GM21526 (cell line): Measurements from ENCODE around the gene LRRC52.
A peak's percentile ranks its signal among the peaks of the same experiment; 100 is the strongest.
"Not testable (repeated sequence)": the region's sequence is repeated elsewhere in the genome, so short reads cannot be mapped to it uniquely, and the experiment has no call there.

ENCODE experiments used
- ATAC-seq: cut with Tn5 transposase; IDR thresholded peaks from one replicate; pipeline ENCODE4 v1.9.1; 2021; ENCODE audit warnings: moderate library complexity; ENCODE audit not compliant: unreplicated experiment, low FRiP score

Gene LRRC52

DNA sequence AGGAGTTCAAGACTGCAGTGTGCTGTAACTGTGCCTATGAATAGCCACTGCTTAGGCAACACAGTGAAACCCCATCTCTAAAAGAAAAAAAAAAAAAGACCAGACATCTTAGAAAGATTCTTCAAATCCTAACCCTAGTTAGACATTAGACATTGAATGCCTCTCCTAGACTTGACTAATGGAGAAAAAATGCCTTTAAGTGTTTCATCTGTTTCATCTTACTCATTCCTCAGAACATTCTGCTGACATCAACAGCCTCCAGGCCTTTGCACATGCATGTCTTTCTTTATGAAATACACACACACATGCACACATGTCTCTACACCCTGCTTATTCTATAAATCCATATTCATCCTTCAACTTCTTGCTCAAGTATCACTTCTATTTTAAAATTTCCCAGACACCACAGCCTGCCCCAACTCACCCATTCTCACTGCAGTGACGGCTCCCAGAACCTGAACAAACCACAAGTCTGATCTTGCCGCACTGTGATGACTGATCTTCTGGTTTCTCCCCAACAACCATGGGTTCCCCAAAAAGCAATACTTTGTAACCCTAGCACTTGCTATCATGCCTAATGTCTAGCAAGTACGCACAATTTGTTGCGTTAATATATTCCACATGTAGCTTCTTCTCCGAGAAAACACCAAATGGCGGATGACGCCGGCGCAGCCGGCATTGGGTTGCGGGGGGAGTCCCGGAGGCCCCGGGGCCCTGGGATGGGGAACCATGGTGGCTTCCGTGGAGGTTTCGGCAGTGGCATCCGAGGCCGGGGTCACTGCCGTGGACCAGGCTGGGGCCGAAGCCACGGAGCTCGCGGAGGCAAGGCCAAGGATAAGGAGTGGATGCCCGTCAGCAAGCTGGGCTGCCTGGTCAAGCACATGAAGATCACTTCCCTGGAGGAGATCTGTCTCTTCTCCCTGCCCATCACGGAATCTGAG is 37.4 kb downstream of the LRRC52 start:
- no peak for ATAC-seq

DNA sequence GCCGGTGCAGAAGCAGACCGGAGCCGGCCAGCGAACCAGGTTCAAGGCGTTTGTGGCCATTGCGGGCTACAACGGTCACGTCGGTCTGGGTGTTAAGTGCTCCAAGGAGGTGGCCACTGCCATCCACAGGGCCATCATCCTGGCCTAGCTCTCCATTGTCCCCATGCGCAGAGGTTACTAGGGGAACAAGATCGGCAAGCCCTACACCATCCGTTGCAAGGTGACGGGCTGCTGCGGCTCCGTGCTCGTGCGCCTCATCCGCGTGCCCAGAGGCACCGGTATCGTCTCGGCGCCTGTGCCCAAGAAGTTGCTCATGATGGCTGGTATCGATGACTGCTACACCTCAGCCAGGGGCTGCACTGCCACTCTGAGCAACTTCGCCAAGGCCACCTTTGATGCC is 38.1 kb downstream of the LRRC52 start:
- no peak for ATAC-seq

DNA sequence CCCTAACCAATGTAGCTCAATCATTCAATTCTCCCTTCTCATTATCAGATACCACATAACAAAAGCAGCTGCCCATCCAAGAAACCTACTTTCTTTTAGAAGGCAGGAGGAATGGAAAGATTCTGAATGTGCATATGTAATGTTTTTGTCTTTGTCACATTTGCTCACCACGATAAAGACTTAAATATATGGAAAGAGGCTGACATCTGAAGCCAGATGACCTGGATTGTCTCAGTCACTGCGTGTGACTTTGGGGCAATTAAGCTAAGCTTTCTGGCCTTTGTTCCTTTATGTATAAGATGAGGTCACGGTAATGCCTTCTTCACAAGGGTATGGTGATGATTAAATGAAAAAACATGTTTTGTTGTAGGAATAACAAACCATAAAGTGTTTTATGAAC is 42.6 kb downstream of the LRRC52 start:
- no peak for ATAC-seq

DNA sequence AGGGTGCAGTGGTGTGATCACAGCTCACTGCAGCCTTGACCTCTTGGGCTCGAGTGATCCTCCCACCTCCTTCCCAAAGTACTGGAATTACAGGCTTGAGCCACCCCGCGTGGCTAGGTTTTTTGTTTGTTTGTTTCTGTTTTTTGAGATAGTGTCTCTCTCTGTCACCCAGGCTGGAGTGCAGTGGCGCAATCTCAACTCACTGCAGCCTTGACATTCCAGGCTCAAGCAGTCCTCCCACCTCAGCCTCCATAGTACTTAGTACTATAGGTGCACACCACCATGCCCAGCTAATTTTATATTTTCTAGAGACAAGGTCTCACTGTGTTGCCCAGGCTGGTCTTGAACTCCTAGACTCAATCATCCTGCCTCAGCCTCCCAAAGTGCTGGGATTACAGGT is 47.6 kb downstream of the LRRC52 start:
- ATAC-seq = not testable (repeated sequence)

DNA sequence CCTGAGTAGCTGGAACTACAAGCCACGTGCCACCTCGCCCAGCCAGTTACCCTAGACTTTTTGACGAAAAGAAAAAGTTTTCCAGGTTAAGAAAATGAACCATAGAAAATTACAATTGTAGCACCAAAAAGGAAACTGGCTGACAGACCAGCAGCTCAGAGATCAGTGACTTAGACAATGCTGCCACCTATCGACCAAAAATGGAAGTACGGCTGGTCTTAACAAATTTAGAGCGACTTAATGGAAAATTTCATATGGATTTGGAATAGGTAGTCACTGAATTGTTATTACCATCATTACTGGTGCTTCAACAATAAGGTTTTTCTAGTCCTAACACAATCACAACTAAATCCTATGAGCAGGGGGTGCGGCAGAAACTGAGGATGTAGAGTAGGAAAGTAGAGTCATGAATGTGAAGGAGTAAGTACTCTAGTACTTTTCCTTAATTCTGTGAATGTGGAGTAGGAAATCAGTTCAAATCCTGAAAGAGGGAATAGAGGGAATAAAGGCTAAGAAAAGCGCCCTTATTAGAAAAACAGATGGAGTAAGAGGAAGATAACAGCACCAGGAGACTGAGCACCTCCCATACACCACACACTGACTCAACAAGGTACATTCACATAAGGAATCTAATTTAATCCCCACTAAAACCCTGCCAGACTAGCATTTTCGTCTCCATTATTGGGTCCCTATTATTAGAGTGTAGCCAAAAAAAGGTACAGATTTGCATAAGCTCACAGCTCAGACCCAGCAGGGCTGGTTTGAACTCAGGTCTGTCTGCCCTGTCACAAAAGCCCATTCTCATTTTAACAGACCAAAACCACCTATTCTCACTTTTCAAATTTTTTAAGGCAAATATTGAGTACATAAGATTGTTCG is 49.4 kb downstream of the LRRC52 start:
- no peak for ATAC-seq

DNA sequence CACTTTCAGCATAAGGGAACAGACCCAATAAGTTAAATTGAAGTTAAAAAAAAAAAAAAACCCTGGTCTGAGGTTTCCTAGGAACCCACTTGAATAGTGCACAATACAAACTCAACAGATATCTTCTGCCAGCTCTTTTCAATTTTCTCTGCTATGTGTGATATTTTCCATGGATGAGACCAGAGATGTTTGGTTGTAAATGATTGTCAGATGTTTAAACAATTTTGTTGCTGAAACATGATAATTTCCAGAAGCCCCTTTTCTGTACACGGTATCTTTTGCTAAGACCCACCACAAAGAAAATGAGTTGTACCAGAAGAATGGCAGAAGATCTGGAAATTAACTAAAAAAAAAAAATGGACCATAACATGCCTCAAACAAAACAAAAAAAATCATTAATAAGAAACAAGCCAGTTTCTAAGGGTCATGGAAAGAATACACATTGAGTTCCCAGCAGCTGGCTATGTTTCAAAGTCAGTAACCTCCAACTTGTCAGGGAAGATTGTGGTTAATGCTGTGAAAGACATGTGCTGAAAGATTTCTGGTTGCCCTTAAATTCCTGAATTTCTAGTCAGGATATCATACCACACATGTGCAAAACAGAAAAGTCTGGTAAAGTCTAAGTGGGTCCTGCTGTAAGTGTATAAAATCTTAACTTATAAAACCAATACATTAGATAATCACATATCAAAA is 51.6 kb downstream of the LRRC52 start:
- no peak for ATAC-seq

DNA sequence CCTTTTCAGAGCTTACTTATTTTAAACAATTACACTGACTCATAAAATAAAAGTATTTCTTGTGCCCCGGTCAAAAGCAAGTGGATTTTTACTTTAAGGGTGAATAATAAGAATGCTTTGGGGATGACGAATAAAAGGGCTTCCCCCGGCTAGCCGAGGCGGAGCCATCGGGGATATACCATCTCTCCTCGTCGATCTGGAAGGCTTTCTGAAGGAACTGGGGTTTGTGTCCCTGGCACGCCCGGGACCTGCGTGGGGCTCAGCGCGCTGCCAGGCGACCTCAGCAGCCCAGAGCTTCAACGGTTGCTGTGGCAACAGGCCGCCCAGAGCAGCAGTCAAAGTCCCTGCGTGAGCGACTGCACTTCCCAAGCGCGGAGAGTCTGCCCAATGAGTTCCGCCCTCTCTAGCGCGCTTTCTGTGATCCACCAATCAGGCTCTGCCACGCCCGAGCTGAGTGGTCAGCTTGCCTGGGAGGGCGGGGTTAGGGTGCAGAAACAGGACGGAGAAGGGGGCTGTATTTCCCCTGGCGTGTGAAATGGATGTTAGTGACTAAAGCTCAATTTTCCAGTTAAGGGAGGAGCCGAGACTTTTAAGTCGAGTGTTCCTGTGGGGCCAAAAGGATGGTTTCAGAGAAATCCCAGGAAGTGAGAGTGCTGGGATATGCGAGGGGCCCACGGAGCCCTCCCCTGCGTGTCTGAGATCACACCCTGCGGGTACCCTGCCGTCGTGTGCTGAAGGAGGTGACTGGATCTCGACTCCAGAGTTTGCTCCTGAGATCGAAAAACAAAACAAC is 54.3 kb downstream of the LRRC52 start:
- ATAC-seq = peak; percentile 99

DNA sequence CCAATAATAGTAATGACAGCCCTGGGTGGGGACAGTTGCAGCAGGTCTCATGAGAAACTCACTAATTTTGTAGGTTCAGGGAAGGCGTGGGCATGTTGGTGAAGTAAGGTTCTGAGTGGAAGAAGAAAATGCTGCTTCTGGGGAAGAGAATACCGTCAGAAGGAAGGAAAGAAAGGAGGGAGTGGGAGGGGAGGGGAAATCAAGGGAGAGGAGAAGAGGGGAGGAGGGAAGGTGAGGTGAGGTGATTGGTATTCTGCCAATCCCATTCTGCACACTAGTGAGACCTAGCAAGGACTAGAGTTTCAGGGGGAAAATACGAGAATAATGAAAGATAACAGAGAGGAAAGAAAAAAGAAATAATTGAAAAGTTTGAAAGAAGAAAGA is 54.9 kb downstream of the LRRC52 start:
- no peak for ATAC-seq

DNA sequence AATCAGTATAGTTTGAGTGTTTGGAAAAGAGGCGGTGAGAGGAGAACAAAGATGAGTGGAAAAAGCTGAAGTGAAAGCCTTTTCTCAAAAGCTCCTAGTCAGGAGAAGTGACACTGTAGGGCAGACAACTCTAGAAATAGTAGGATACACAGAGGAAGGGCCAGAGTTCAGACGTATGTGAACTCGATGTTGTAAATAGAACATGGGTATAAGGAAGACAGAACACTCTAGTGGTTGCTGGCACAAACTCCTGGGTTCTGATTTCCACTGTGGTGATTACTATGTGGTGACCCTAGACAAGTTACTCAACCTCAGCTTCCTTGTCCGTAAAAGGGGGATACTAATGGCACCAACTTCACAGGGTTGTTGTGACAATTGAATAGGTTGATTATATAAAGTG is 57.0 kb downstream of the LRRC52 start:
- no peak for ATAC-seq

DNA sequence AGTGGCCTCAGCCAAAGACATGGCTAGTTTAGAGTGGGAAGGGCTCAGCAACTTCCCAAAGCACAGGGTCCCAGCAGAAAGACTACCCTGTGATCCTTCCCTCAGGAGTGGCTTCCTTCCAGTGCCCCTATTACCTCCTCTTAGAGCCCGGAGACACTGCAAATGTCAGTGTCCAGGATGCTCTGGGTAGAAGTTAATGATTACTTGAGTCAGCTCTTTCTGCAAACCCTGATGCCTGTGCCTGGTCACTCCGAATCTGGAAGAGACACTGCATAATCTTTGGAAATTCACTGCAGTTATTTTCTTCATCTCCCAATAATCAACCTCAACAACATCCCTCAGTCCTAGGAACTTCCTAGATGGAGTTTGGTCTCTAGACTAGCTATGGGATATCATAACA is 60.0 kb downstream of the LRRC52 start:
- ATAC-seq = no peak

DNA sequence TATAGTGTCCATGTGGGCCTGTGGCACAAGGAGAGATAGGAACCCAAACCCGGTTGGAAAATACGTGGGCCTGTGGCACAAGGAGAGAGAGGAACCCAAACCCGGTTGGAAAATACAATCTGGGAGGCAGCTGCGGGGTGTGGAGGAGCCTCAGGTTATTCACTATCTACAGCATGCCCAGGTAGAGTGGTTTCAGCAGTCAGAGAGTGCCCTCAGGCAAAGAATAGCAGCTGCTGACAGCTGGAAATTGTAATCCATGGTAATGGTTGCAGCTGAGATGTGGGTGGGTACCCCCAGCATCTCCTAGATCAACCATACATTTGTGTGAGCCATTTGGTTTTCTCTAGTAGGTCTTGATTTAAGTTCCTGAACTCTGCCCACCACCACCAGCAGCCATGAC is 61.4 kb downstream of the LRRC52 start:
- no peak for ATAC-seq

DNA sequence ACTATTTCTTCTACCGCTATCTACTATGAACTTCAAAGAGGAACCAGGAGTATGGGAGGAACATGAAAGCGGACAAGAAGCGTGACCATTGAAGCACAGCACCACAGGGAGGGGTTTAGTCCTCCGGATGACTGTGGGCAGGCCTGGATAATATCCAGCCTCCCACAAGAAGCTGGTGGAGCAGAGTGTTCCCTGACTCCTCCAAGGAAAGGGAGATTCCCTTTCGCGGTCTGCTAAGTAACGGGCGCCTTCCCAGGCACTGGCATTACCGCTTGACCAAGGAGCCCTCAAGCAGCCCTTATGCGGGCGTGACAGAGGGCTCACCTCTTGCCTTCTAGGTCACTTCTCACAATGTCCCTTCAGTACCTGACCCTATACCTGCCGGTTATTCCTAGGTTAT is 62.9 kb downstream of the LRRC52 start:
- ATAC-seq = not testable (repeated sequence)

DNA sequence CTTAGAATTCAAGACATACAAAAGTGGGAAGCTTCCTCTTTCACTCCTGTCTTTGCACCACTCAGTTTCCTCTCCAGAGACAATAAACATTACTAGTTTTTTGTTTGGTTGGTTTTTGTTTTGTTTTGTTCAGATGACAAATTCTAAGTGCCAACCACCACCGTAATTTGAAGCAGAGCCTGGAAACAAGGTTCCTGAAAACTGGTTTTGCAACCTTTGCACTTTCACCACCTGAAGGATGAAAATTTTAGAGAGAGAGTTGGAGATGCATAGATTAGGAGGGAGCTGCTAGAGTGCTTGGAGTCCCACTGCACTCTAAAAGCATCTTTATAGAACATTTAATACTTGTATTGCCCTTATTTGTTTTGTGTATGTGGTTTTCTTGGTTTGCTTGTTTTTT is 67.1 kb downstream of the LRRC52 start:
- ATAC-seq = no peak

DNA sequence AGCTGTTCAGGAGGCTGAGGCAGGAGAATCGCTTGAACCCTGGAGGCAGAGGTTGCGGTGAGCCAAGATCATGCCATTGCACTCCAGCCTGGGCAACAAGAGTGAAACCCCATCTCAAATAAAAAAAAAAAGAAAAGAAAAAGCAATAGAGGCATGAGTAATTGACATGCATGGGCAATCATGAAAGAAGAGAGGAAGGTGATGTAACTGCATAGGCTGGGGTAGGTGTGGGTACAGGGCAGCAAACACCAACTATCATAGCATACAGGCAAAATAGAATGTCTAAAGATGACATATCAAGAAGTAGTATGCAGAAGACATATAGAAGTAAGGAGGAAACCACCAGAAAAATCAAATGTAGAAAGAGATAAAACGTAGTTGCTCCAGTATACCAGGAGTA is 68.3 kb downstream of the LRRC52 start:
- no peak for ATAC-seq
